HepG2 (cell line): ENCODE measurements around the gene P4HB. TPM values are rescaled to one million over a fixed set of nuclear protein-coding genes. Genes with fewer than 3 reads are reported as not detected.

Experiments used
- DR1 ChIP-seq: sonication (generic); formaldehyde crosslinking; IDR thresholded peaks from 2 replicates; pipeline ENCODE4 v1.8.0; 2021; ENCODE audit warnings: mild to moderate bottlenecking, missing genetic modification reagents, inconsistent platforms
- GPN1 ChIP-seq: sonication (generic); formaldehyde crosslinking; IDR thresholded peaks from 2 replicates; pipeline ENCODE4 v1.5.1; 2020; ENCODE audit warnings: missing genetic modification reagents, borderline replicate concordance
- HNF4A ChIP-seq: sonication (generic); formaldehyde crosslinking; IDR thresholded peaks from 2 replicates; pipeline ENCODE4 v1.4.0; 2020; ENCODE audit warnings: missing genetic modification reagents
- HNRNPK ChIP-seq: fragments of 200-400 bp; formaldehyde crosslinking; IDR thresholded peaks from 2 replicates; pipeline ENCODE4 v1.6.1; 2018; ENCODE audit warnings: low read length, low read depth, moderate library complexity, mild to moderate bottlenecking; ENCODE audit not compliant: poor library complexity, severe bottlenecking
- IKZF1 ChIP-seq: fragments of 450-650 bp; IDR thresholded peaks from 2 replicates; pipeline ENCODE4 v1.7.1; 2016
- KLF9 ChIP-seq: IDR thresholded peaks from 2 replicates; pipeline ENCODE4 v1.6.1; 2016; ENCODE audit warnings: low read depth
- SP2 ChIP-seq: sonication (generic); formaldehyde crosslinking; IDR thresholded peaks from 2 replicates; pipeline ENCODE4 v1.5.1; 2020; ENCODE audit warnings: mild to moderate bottlenecking, missing genetic modification reagents
- ZBTB20 ChIP-seq: sonication (generic); formaldehyde crosslinking; IDR thresholded peaks from 2 replicates; pipeline ENCODE4 v1.8.1; 2023; ENCODE audit warnings: missing genetic modification reagents, low read depth, mild to moderate bottlenecking, borderline replicate concordance
- ZNF24 ChIP-seq: fragments of 450-650 bp; IDR thresholded peaks from 2 replicates; pipeline ENCODE4 v1.6.1; 2017; ENCODE audit warnings: antibody characterized with exemption, mild to moderate bottlenecking
- ZNF432 ChIP-seq: sonication (generic); formaldehyde crosslinking; IDR thresholded peaks from 2 replicates; pipeline ENCODE4 v1.5.0; 2020; ENCODE audit warnings: missing genetic modification reagents, mild to moderate bottlenecking, borderline replicate concordance
- ZNF549 ChIP-seq: sonication (generic); formaldehyde crosslinking; IDR thresholded peaks from 2 replicates; pipeline ENCODE4 v1.5.0; 2020; ENCODE audit warnings: missing genetic modification reagents
- polyA plus RNA-seq, 8 experiments: library from polyadenylated mRNA; depleted of rRNA in 3 of 8; stranded (reverse) in 7 of 8; unstranded in 1 of 8; fragments of >200 nt; fragmentation: Illumina TruSeq in 4 of 8; extraction: Trizol in 4 of 8; gene quantifications; 2 replicates each; pipeline versions ENCODE4 v1.2.1 to v1.2.3, GENCODE V29; 2011 to 2016; ENCODE audit warnings: low read depth in 4 of 8, missing spikeins in 1 of 8, mixed read lengths in 1 of 8; ENCODE audit not compliant: insufficient read depth in 1 of 8
- total RNA-seq, 5 experiments: library from RNA; depleted of rRNA; stranded (reverse); fragments of >200 nt; fragmentation: Illumina TruSeq; extraction: Trizol; gene quantifications; 2 replicates each; pipeline ENCODE4 v1.2.3, GENCODE V29; 2016; ENCODE audit warnings: low read depth in 1 of 5
- TF ChIP-seq, protein P1 (sequence below): sonication (generic); formaldehyde crosslinking; IDR thresholded peaks from 2 replicates; pipeline ENCODE4 v1.8.0; 2022; ENCODE audit warnings: mild to moderate bottlenecking, missing genetic modification reagents; ENCODE audit not compliant: insufficient replicate concordance
- TF ChIP-seq, protein P2 (sequence below): IDR thresholded peaks from 2 replicates; pipeline ENCODE4 v1.6.1; 2016; ENCODE audit warnings: missing compliant biosample characterization, missing genetic modification reagents, borderline replicate concordance
- TF ChIP-seq, protein P3 (sequence below): sonication (generic); formaldehyde crosslinking; IDR thresholded peaks from 2 replicates; pipeline ENCODE4 v1.4.0; 2020; ENCODE audit warnings: missing genetic modification reagents
- TF ChIP-seq, protein P4 (sequence below): sonication (generic); formaldehyde crosslinking; IDR thresholded peaks from 2 replicates; pipeline ENCODE4 v1.5.1; 2020; ENCODE audit warnings: mild to moderate bottlenecking, missing genetic modification reagents, moderate library complexity
- TF ChIP-seq, protein P5 (sequence below): sonication (generic); formaldehyde crosslinking; IDR thresholded peaks from 2 replicates; pipeline ENCODE4 v1.4.0; 2020; ENCODE audit warnings: missing genetic modification reagents

The P4HB gene
- total and polyA plus RNA-seq, 2 of the 13 experiments (the other 11 are each of a cell fraction or from before 2014, with no cell fraction given): 185 to 782 TPM

DNA sequence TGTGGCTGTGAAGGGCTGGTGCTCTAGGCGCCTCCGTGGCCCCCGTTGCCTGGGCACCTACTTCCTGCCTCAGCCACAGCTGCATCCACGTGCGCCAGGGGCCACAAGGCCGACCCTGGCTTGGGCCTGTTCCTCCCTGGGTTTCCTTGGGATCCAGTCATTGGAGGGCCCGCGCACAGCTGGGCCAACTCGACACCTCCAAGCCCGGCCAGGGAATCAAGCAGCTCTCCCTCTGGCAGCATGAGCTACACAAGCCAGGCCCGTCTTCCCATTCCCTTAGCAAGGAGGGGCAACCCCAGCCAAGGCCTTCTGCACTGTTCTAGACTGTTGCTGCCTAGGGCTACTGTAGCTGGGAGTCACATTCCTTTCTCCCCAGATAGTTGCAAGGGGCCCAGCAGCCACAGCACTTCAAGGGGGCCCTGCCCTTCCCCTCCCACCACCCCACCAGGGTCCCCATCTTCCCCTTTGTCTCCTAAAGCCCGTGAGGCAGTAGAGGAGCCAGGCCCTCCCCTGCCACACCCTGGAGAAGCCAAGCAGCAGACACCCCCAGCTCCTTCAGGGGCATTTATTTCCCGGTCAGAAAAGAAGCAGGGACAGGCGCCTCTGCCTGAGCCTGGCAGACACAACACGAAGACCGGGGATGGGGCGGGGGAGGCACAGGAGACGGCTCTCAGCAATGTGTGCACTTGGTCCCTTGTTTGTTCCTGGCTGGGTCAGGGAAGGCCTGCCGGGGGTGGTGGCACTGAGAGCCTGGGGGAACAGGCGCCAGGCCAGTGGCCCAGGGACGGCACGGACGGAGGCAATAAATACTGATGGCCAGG, 7.0 kb upstream of the P4HB start (continued):
- TF ChIP-seq, protein P1, sequence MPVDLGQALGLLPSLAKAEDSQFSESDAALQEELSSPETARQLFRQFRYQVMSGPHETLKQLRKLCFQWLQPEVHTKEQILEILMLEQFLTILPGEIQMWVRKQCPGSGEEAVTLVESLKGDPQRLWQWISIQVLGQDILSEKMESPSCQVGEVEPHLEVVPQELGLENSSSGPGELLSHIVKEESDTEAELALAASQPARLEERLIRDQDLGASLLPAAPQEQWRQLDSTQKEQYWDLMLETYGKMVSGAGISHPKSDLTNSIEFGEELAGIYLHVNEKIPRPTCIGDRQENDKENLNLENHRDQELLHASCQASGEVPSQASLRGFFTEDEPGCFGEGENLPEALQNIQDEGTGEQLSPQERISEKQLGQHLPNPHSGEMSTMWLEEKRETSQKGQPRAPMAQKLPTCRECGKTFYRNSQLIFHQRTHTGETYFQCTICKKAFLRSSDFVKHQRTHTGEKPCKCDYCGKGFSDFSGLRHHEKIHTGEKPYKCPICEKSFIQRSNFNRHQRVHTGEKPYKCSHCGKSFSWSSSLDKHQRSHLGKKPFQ (CRISPR knock-in tag): no peak
- TF ChIP-seq ZNF24 (no peak), ZNF432 (no peak), ZBTB20 (CRISPR knock-in tag) (no peak), DR1 (CRISPR knock-in tag) (peak; percentile 17), SP2 (CRISPR knock-in tag) (no peak), HNRNPK (peak; percentile 69), GPN1 (CRISPR knock-in tag) (no peak), HNF4A (no peak), IKZF1 (no peak), KLF9 (CRISPR knock-in tag) (no peak), ZNF549 (CRISPR knock-in tag) (no peak)
- TF ChIP-seq, protein P2, sequence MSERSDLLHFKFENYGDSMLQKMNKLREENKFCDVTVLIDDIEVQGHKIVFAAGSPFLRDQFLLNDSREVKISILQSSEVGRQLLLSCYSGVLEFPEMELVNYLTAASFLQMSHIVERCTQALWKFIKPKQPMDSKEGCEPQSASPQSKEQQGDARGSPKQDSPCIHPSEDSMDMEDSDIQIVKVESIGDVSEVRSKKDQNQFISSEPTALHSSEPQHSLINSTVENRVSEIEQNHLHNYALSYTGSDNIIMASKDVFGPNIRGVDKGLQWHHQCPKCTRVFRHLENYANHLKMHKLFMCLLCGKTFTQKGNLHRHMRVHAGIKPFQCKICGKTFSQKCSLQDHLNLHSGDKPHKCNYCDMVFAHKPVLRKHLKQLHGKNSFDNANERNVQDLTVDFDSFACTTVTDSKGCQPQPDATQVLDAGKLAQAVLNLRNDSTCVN (CRISPR knock-in tag): 0 out of 2 replicates have a peak, but pooled peaks have one; percentile 42
- TF ChIP-seq, protein P3, sequence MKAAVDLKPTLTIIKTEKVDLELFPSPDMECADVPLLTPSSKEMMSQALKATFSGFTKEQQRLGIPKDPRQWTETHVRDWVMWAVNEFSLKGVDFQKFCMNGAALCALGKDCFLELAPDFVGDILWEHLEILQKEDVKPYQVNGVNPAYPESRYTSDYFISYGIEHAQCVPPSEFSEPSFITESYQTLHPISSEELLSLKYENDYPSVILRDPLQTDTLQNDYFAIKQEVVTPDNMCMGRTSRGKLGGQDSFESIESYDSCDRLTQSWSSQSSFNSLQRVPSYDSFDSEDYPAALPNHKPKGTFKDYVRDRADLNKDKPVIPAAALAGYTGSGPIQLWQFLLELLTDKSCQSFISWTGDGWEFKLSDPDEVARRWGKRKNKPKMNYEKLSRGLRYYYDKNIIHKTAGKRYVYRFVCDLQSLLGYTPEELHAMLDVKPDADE (CRISPR knock-in tag): 0 out of 2 replicates have a peak, but pooled peaks have one; percentile 18
- TF ChIP-seq, protein P4, sequence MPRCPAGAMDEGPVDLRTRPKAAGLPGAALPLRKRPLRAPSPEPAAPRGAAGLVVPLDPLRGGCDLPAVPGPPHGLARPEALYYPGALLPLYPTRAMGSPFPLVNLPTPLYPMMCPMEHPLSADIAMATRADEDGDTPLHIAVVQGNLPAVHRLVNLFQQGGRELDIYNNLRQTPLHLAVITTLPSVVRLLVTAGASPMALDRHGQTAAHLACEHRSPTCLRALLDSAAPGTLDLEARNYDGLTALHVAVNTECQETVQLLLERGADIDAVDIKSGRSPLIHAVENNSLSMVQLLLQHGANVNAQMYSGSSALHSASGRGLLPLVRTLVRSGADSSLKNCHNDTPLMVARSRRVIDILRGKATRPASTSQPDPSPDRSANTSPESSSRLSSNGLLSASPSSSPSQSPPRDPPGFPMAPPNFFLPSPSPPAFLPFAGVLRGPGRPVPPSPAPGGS (CRISPR knock-in tag): peak; percentile 60; the same call in 1 of the 2 replicates
- TF ChIP-seq, protein P5, sequence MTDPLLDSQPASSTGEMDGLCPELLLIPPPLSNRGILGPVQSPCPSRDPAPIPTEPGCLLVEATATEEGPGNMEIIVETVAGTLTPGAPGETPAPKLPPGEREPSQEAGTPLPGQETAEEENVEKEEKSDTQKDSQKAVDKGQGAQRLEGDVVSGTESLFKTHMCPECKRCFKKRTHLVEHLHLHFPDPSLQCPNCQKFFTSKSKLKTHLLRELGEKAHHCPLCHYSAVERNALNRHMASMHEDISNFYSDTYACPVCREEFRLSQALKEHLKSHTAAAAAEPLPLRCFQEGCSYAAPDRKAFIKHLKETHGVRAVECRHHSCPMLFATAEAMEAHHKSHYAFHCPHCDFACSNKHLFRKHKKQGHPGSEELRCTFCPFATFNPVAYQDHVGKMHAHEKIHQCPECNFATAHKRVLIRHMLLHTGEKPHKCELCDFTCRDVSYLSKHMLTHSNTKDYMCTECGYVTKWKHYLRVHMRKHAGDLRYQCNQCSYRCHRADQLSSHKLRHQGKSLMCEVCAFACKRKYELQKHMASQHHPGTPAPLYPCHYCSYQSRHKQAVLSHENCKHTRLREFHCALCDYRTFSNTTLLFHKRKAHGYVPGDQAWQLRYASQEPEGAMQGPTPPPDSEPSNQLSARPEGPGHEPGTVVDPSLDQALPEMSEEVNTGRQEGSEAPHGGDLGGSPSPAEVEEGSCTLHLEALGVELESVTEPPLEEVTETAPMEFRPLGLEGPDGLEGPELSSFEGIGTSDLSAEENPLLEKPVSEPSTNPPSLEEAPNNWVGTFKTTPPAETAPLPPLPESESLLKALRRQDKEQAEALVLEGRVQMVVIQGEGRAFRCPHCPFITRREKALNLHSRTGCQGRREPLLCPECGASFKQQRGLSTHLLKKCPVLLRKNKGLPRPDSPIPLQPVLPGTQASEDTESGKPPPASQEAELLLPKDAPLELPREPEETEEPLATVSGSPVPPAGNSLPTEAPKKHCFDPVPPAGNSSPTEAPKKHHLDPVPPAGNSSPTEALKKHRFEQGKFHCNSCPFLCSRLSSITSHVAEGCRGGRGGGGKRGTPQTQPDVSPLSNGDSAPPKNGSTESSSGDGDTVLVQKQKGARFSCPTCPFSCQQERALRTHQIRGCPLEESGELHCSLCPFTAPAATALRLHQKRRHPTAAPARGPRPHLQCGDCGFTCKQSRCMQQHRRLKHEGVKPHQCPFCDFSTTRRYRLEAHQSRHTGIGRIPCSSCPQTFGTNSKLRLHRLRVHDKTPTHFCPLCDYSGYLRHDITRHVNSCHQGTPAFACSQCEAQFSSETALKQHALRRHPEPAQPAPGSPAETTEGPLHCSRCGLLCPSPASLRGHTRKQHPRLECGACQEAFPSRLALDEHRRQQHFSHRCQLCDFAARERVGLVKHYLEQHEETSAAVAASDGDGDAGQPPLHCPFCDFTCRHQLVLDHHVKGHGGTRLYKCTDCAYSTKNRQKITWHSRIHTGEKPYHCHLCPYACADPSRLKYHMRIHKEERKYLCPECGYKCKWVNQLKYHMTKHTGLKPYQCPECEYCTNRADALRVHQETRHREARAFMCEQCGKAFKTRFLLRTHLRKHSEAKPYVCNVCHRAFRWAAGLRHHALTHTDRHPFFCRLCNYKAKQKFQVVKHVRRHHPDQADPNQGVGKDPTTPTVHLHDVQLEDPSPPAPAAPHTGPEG (CRISPR knock-in tag): no peak
